GM21825 (cell line): ENCODE data around the gene EIPR1.

ENCODE experiments used
- ATAC-seq: cut with Tn5 transposase; IDR thresholded peaks from one replicate; pipeline ENCODE4 v1.9.1; 2021; ENCODE audit warnings: mild to moderate bottlenecking, moderate library complexity; ENCODE audit not compliant: unreplicated experiment

Gene EIPR1

GRCh38 chr2:3325458-3326181 is 52.0 kb downstream of the EIPR1 start:
- no peak for ATAC-seq

DNA sequence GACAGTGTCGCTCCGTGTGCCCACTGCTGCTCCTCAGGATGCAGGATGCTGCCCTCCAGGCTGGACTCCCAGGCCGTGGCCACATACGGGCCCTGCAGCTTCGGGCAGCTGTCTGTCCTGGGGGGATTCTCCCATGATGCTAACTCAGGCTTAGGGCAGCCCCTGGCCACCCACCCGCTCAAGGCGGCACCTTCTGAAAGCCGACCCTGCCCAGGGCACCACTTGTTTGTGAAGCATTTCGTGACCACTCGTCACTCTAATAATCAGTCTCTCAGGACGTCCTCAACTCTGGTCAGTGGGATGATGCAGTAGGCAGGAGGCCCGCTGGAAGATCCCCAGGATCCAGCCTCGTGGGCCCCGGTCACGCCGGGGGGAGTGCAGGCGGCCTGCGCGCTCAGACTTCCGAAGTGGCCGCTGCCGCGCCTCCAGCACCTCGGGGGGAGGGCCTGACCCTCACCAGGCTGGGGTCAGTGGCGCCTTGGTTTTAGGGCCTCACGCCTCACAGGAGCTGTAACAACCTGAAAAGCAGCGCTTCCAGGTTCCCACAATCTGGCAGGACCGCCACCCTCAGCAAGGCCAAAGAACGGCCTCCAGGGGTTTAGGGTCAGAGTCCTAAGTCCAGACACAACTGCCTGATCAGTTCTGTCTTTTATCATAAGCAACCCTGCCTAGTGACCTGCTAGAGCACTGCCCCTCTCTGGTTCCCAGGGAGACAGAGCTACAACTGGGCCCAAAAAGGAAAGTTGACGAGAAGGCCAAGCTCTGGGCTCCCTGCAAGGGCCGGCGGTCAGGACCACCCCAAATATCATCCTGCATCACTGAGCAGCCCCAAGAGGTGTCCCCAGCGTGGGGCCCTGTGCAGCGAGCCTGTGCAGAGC is 53.0 kb downstream of the EIPR1 start:
- no peak for ATAC-seq

GRCh38 chr2:3324036-3324386 is 53.6 kb downstream of the EIPR1 start:
- ATAC-seq: no peak

DNA sequence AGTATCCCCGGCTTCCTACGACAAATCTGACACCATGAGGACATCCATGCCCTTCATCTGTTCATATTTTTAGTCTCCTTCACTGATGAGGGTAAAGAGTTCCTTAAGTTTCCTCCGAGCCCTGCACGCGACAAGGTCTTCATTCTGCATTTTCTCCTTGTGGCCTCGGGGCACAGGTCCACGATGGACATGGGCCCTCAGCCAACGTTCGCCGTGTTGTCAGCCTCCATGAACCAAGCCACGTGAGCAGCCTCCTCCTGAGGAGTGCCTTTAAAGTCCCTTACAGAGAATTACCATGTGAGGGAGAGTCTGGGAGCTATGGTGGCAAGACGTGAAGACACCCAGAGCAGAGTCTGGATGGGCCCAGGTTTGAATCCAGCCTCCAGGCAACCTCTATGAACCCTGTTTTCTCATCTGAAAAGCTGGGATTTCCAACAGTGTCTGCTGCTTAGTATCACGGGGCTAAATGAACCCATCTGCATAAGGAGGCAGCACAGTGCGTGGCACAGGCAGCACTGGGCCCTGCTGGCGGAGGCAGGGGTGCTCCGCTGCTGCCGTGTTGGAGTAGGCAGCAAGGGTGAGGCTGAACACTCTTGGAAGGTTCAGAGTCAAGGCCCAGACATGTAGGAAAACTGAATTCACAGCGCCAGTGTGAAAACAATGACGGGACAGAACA is 54.1 kb downstream of the EIPR1 start:
- ATAC-seq: no peak

- ATAC-seq: no peak
Measured at GRCh38 chr2:3322311-3322970, 55.2 kb downstream of the EIPR1 start.

DNA sequence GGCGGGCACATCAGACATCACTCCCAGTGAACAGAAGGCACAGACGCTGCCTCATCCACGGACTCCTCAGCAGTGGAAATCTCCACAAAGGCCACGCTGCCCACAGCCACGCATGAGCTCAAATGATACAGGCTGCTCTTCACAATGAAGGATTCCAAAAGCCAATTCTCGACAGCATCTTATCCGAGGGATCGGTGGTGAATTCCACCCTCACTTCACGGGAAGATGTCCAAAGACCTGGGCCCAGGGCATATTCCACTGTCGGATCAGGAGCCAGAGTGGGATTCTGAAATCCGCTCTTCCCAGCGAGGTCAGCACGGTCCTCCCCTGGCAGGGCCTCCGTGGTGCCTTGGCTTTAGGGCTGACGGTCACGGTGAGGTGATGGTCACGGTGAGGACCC is 55.8 kb downstream of the EIPR1 start:
- no peak for ATAC-seq

- no peak for ATAC-seq
Measured at GRCh38 chr2:3320910-3321605, 56.6 kb downstream of the EIPR1 start.

DNA sequence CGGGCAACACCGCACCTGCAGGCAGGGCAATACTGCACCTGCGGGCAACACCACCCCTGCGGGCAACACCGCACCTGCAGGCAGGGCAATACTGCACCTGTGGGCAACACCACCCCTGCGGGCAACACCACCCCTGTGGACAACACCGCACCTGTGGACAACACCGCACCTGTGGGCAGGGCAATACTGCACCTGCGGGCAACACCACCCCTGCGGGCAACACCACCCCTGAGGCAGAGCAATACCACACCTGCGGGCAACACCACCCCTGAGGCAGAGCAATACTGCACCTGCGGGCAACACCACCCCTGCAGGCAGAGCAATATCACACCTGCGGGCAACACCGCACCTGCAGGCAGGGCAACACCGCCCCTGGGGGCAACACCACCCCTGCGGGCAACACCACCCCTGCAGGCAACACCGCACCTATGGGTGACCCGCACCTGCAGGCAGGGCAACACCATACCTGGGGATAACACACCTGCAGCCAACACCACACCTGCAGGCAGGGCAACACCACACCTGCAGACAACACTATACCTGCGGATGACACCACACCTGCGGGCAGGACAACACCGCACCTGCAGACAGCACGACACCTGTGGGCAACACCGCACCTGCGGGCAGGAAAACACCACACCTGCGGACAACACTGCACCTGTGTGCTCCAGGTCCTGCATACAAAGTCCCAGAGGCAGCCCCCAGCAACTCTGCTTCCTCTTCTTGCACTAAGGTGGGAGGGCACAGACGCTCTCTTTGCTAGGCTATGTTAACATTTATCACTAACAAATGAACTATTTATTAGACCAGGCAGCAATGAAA is 57.7 kb downstream of the EIPR1 start:
- ATAC-seq: no peak

GRCh38 chr2:3319134-3319533 is 58.5 kb downstream of the EIPR1 start:
- ATAC-seq: no peak

DNA sequence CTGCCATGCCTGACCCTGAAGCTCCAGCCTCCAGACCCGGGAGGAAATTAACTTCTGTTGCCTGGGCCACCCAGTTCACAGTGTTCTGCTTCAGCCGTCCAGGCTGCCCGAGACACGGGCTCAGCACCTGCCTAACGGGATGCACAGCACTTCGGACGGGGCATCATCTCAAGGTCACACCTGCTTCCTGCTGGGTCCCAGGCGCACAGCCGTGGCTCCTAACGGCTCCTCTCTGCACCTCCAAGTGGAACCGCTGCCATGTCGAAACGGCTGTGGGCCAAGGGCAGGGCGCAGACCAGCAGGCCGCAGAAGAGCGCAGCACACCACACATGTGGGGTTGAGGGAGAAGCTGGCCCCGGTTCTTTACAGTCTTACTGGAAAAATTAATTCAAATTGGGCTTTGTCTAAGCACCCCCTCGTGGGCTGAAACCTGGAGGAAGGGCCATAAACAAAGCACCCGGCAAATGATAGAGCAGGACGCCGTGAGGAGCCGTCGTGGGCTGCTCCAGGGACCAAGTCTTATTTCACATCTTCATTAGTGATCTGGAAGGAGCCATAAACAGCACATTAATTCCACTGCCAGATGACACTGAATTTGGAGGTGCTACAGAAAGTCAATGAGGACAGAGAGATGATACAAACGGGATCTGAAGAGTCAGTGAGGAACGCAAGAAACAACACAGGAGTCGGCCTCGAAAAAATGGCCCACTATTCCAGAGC is 59.6 kb downstream of the EIPR1 start:
- ATAC-seq: no peak

GRCh38 chr2:3317277-3317685 is 60.3 kb downstream of the EIPR1 start:
- no peak for ATAC-seq

DNA sequence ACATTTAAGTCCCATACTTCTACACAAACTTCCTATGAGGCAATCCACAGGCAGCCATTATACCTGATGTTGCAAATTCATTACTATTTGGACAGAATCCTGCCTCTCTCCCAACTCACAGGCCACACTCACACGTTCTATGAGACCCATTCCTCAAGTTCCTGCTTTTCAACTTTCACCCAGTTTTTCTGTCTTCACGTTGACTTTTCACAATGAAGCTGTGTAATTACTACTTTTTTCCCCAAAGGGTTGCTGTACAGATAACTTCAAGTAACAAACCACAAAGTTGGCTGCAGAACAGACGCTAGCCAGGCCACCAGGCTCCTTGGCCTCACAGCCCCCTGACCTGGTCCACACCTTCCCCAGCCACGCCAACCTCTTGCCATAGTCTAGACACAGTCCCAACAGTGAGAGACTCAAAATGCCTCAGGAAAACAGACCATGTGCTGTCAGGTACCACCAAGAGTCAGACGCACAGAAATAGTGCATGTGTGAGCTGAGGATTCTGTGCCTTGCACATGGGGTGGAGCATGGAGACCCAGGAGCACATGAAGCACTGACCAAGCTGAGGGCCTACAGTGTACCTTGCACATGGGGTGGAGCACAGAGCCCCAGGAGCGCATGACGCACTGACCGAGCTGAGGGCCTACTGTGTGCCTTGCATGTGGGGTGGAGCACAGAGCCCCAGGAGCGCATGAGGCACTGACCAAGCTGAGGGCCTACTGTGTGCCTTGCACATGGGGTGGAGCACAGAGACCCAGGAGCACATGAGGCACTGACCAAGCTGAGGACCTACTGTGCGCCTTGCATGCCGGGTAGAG is 61.0 kb downstream of the EIPR1 start:
- no peak for ATAC-seq

- no peak for ATAC-seq
Measured at GRCh38 chr2:3314626-3315025, 63.0 kb downstream of the EIPR1 start.

DNA sequence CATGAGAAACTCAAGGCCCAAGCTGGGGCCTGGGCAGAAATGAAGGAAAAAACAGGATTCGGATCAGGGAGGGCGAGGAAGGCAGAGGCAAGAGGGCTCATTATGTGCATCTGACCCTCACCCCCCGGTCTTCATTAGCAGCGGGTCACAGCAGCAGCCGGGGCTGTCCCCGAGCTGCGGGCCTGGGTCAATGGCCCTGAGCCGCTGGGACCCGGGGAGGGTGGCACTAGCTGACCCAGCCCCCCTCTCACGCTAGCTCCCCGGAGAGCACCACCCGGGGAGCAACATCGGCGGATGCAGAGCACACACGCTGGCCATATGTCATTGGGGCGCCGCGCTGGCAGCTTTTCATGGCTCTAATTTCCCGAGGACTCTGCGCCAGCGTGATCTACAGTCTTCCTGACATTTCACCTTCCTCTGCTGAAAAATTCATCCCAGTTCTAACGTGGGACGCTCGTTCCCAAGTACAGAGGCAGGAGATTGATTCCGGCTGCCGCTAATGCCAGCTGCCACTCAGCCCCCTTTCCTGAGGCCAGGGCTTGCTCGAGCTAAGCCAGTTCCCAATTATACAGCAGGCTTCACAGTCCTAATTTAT is 63.7 kb downstream of the EIPR1 start:
- no peak for ATAC-seq

DNA sequence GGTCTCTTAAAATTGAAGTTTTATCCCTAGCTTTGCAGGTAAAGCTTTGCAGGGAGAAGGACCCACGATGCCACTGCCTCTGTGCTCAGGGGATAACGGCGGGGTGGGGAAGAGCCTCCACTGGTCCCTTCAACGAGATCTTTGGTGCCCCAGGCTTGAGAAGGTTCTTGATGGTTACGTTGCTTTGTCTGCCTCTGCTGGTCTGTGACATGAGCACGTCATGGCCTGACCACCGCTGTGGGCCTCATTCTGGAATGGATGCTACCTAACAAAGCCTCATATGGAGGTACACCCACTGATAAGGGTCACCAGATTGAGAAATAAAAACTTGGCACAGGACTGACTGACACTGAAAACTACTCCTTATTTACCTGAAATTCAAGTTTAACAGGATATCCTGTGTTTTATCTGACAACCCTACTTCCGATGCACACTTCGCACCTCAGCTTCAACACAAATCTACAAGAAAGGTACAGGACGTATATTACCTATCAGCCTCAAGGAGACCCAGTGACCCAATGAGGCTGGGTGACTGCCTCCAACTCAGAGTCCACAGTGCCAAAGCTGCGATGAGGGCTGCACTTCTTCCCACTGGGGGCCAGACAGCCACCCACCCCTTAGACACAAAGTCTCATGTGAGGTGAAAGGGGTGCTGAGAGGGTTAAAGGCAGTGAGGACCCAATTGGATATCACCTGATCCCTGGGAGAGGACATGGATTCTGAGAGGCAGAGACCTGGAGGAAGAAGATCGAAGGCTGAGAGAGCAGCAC is 64.9 kb downstream of the EIPR1 start:
- ATAC-seq: no peak

DNA sequence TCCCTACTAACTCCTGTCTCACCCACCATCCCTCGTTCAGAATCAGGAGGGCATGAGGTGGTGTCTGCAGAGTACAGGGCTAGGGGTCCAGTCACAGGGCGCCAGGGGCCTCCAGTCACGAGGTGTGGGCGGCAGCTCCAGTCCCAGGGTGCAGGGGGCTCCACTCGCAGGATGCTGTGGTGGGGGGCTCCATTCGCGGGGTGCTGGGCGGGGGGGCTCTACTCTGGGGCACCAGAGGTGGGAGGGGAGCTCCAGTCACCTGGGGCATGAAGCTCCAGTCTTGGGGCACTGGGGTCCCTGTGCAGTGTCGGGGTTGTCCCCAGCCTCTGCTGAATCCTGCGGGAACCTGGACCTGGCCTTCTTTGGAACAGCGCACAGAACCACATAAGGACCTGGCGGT is 66.0 kb downstream of the EIPR1 start:
- no peak for ATAC-seq
